Raji (cell line): Measurements from ENCODE around the gene MAP3K21.

Experiments
- POLR2A ChIP-seq: IDR thresholded peaks from 2 replicates; pipeline ENCODE4 v1.6.1; 2011; ENCODE audit warnings: low read depth, low read length, control low read depth; ENCODE audit not compliant: insufficient read depth

Gene MAP3K21

GRCh38 chr1:233383984-233384383 lies 56.5 kb downstream of the MAP3K21 start:
- TF ChIP-seq POLR2A = no peak

GRCh38 chr1:233386336-233386735 lies 58.8 kb downstream of the MAP3K21 start:
- no peak for TF ChIP-seq POLR2A

- no peak for TF ChIP-seq POLR2A
Measured at GRCh38 chr1:233387585-233387984, 60.1 kb downstream of the MAP3K21 start.

- no peak for TF ChIP-seq POLR2A
Measured at GRCh38 chr1:233389169-233389568, 61.6 kb downstream of the MAP3K21 start.

- TF ChIP-seq POLR2A = no peak
Measured at GRCh38 chr1:233389893-233390292, 62.4 kb downstream of the MAP3K21 start.

GRCh38 chr1:233390842-233391737 lies 63.6 kb downstream of the MAP3K21 start:
- TF ChIP-seq POLR2A = no peak

GRCh38 chr1:233393084-233393840 lies 65.7 kb downstream of the MAP3K21 start:
- no peak for TF ChIP-seq POLR2A

GRCh38 chr1:233393926-233394680 lies 66.6 kb downstream of the MAP3K21 start:
- TF ChIP-seq POLR2A = no peak

GRCh38 chr1:233394860-233395717 lies 67.6 kb downstream of the MAP3K21 start:
- no peak for TF ChIP-seq POLR2A

GRCh38 chr1:233395863-233396646 lies 68.5 kb downstream of the MAP3K21 start:
- TF ChIP-seq POLR2A = no peak

GRCh38 chr1:233406339-233406960 lies 78.9 kb downstream of the MAP3K21 start:
- TF ChIP-seq POLR2A = no peak

GRCh38 chr1:233406994-233407631 lies 79.6 kb downstream of the MAP3K21 start:
- TF ChIP-seq POLR2A = no peak

GRCh38 chr1:233409540-233409939 lies 82.0 kb downstream of the MAP3K21 start:
- TF ChIP-seq POLR2A = no peak
